GM06990 (cell line): ENCODE data around the gene PCLO.

ENCODE experiments used
- DNase-seq: peaks from one replicate; pipeline ENCODE4 v3.0.0-alpha.2; 2011; ENCODE audit not compliant: insufficient read length; ENCODE audit errors: extremely low read depth
- H3K27me3 ChIP-seq: replicated peaks from 2 replicates; pipeline ENCODE4 v1.6.0; 2011; ENCODE audit warnings: low read length; ENCODE audit not compliant: control insufficient read depth, insufficient read depth
- H3K36me3 ChIP-seq: 2 replicates; pipeline ENCODE4 v1.5.1; 2011; ENCODE audit warnings: low read length; ENCODE audit not compliant: control insufficient read depth, insufficient read depth
- H3K4me3 ChIP-seq: replicated peaks from 2 replicates; pipeline ENCODE4 v1.5.1; 2011; ENCODE audit warnings: low read depth, mild to moderate bottlenecking, control low read depth, low read length
- TF ChIP-seq, protein P1 (sequence below): IDR thresholded peaks from 2 replicates; pipeline ENCODE4 v1.5.1; 2011; ENCODE audit warnings: low read length, control low read depth, mild to moderate bottlenecking, inconsistent platforms; ENCODE audit not compliant: insufficient read depth, poor library complexity, severe bottlenecking

The PCLO gene

GRCh38 chr7:82750007-82750406, 412.7 kb downstream of the PCLO start:
- TF ChIP-seq, protein P1, sequence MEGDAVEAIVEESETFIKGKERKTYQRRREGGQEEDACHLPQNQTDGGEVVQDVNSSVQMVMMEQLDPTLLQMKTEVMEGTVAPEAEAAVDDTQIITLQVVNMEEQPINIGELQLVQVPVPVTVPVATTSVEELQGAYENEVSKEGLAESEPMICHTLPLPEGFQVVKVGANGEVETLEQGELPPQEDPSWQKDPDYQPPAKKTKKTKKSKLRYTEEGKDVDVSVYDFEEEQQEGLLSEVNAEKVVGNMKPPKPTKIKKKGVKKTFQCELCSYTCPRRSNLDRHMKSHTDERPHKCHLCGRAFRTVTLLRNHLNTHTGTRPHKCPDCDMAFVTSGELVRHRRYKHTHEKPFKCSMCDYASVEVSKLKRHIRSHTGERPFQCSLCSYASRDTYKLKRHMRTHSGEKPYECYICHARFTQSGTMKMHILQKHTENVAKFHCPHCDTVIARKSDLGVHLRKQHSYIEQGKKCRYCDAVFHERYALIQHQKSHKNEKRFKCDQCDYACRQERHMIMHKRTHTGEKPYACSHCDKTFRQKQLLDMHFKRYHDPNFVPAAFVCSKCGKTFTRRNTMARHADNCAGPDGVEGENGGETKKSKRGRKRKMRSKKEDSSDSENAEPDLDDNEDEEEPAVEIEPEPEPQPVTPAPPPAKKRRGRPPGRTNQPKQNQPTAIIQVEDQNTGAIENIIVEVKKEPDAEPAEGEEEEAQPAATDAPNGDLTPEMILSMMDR, result no peak
- Histone ChIP-seq H3K36me3 (no peaks in the 10 kb centered on the region), H3K4me3 (no peak overlapping the region), H3K27me3 (no peaks in the 10 kb centered on the region)
- DNase-seq, result no peak

- TF ChIP-seq, protein P1, result no peak
- no peak overlapping the region for H3K4me3 ChIP-seq
- DNase-seq, result no peak
- no peaks in the 10 kb centered on the region for H3K36me3 ChIP-seq
- no peaks in the 10 kb centered on the region for H3K27me3 ChIP-seq
These were observed 416.9 kb downstream of the PCLO start for GRCh38 chr7:82745820-82746219.

- H3K27me3 ChIP-seq, result no peaks in the 10 kb centered on the region
- no peak overlapping the region for H3K4me3 ChIP-seq
- TF ChIP-seq, protein P1, result no peak
- DNase-seq, result no peak
- no peaks in the 10 kb centered on the region for H3K36me3 ChIP-seq
These were observed 417.6 kb downstream of the PCLO start for GRCh38 chr7:82745117-82745516.

DNA sequence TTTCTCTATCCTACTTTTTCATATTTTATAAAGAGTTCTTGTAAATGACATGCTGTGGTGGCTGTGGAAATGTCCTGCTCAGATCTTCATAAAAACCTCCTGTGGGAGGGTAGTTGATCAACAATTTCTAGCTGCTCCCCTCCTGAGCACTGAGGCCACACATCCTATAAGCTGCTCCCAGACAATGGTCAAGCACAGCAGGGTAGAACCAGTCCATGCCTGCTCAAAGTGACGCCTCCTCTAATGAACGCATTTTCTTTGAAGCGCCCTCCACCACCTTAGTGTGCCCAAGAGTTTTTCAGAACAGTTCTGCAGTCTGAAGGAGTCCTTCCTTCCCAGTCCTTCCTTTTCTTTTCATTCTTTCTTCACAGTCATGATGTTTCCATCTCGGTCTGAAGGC, 420.5 kb downstream of the PCLO start:
- TF ChIP-seq, protein P1, result no peak
- no peak overlapping the region for H3K4me3 ChIP-seq
- no peaks in the 10 kb centered on the region for H3K27me3 ChIP-seq
- no peaks in the 10 kb centered on the region for H3K36me3 ChIP-seq
- no peak for DNase-seq

DNA sequence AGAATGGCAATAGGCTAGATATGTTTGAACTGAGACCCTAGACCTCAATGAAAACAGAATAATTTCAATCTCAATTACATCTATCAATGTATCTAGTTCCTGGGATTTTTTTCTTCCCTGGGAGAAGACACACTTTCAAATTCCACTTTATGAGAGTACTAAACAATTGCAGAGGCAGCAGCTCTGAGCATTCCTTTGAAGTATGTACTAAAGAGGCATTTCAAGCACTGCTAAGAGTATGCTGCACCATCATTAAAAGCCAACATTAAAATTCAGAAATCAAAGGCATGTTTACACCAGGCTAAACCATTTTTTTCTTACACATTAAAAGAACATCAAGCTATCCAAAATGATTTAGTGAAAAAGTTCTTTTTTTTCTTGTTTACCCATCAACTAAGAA, 421.2 kb downstream of the PCLO start:
- DNase-seq, result no peak
- Histone ChIP-seq H3K36me3 (no peaks in the 10 kb centered on the region), H3K4me3 (no peak overlapping the region), H3K27me3 (no peaks in the 10 kb centered on the region)
- TF ChIP-seq, protein P1, result no peak

- no peak for DNase-seq
- Histone ChIP-seq H3K27me3 (no peaks in the 10 kb centered on the region), H3K36me3 (no peaks in the 10 kb centered on the region), H3K4me3 (no peak overlapping the region)
- TF ChIP-seq, protein P1, result peak; percentile 51
These were observed 422.3 kb downstream of the PCLO start for GRCh38 chr7:82740246-82740848.
